NCI-H2196 treated with DMSO at 0.1 percent for 48 hours (cell line): ENCODE measurements around the gene STARD3.
"Not testable (repeated sequence)": the region's sequence is repeated elsewhere in the genome, so short reads cannot be mapped to it uniquely, and the experiment has no call there.

Experiments used
- DNase-seq: peaks from one replicate; lab custom pipeline; 2025; ENCODE audit not compliant: unreplicated experiment; lab: John Stamatoyannopoulos, UW

The STARD3 gene

DNA sequence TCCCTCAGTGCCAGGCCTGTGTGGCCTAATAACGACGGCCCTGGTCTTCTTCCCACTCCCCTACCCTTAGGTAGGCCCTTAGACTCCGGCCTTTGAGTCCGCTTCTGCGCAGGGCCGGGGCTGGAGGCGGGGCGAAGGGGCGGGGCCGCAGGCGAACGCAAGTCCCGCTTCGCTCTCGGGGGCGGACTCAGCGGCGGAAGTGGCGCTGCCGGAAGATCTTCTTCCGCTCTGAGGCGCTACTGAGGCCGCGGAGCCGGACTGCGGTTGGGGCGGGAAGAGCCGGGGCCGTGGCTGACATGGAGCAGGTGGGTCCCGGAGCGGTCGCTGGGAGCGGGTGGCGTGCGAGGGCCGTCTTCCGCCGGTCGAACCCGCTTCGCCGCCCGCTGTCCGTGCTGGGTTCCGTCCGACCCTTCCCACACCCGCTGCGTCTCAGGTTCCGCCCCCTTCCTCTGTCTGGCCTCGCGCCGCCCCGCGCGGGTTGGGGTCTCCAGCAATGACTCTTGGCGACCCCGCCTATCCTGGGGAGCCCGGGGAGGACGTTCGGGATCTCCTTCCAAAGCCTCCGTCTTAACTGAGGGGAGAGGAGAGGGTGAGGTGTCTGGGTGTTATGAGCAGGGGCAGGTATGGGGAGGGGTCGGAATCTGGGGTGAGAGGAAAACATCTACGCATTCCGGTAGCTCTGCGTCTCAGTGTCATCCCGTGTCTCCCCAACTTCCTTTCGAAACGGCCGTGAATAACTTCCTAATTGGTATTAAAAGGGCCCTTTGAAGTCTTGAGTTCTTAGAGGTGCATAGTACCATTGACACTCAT, at the start of gene STARD3:
STARD3 (plus strand) TSS at position 218 of the 810 bp plus-strand sequence. CDS start 16,388 bp downstream, outside the sequence.
- DNase-seq, result peak; percentile 29

DNA sequence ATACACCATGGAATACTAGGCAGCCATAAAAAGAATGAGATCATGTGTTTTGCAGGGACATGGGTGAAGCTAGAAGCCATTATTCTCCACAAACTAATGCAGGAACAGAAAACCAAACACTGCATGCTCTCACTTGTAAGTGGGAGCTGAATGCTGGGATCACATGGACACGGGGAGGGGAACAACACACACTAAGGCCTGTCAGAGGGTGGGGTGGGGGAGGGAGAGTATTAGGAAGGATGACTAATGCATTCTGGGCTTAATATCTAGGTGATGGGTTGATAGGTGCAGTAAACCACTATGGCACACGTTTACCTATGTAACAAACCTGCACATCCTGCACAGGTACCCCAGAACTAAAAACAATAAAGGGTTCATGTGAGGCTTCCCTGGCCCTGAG, 46.8 kb upstream of the STARD3 start:
- not testable (repeated sequence) for DNase-seq

DNA sequence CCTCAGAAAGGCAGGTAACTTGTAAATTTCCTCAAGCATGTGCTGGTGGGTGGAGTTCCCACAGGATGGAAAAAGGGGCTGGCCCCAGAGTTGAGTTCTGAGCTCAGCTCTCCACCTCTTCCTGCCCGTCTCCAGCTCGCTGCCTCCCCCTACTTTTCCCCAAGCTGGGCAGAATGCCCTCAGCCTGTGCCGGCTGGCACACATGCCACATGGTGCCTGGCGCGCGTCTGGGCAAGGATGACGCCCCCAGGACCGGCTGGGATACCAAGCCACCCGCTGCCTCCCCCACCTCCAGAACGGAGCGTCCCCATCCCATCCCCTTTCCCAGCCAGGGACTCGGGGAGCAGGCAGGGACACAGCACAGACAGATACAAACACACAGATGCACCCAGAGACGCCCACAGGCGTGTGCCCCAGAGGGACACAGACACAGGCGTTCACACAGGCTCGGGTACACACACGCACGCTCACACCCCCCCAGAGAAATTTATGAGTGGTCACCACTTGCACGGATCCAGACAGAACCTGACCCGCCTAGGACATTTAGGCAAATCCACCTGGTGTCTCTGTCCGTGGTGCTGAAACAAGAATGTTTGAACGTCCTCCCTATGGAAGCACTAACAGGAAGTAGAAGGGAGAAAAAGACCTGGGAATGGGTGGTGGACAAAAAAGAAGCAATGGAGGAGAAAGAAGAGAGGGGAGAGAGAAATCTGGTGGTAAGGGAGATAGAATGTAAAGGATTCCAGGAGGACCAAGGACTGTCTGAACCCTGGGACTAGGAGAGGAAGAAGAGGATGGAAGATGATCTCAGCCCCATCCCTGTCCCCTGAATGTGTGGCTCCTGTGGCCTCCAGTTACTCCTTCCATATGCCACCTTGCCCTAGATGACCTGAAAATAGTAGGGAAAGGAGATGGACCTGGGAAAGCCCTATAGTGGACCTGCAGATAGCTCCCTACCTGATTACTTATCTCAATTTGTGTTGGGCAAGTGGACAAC, 44.7 kb upstream of the STARD3 start:
- DNase-seq, result no peak

DNA sequence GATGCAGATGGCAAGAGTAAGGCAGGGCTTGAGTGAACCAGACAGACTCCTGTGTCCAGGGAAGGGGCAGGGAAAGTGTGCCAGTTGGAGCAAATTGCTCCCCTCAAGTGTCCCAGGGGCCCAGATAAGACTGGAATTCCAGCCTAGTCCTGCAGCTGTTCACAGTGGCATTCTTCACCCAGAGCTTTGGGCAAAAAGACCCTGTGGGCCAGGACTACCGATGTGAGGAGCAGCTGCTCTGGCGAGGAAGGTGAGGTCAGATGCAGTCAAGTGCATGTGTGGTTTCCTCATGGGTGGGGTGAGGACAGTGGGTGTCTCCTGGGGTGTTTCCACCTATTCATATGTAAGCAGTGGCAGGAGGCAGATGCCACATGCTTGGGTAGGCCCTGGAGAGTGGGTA, 43.6 kb upstream of the STARD3 start:
- DNase-seq, result no peak

DNA sequence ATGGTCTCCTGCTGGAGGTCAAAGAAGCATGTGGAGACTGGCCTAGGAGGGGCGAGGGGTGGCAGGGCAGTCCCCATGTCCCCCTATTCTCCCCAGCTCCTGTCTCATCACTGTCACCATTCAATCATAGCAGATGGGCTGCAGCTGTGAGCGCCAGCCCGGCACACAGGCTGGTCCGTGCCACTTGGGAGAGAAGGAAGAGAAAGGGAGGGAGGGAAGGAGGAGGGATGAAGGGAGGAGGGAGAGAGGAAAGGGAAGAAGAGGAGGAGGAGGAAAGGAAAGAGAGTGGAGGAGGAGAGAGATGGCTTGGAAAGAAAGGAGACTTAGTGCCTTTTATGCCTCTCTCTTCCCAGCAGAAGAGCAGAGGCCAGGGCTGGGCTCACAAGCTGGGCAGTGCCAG, 41.6 kb upstream of the STARD3 start:
- no peak for DNase-seq

DNA sequence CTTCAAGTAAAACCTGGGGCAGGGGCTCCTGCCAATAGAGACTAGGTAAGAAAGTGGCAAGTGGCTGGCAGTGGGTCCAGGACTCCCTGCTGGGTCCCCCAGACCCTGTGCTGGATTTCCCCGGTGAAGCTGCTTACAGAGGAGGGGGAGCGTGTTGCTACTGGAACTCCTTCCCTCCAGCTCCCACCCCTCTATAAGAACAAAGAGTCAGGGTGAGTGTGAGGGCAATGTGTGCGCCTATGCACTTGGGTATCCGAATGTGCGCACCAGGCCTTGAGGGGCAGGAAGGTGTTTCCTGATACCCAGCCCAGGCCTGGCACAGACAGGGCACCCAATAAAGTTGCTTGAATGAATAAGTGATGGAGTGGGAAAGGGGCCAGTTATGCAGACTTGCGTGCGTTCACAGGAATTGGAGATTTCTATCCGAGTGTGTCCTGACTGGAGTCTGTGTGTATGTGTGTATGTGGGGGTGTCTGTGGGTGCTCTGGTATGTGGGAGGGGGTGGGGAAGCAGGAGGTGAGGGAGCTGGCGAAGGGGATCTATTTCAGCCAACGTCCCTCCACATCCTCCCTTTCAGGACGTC, 40.9 kb upstream of the STARD3 start:
- DNase-seq, result no peak

DNA sequence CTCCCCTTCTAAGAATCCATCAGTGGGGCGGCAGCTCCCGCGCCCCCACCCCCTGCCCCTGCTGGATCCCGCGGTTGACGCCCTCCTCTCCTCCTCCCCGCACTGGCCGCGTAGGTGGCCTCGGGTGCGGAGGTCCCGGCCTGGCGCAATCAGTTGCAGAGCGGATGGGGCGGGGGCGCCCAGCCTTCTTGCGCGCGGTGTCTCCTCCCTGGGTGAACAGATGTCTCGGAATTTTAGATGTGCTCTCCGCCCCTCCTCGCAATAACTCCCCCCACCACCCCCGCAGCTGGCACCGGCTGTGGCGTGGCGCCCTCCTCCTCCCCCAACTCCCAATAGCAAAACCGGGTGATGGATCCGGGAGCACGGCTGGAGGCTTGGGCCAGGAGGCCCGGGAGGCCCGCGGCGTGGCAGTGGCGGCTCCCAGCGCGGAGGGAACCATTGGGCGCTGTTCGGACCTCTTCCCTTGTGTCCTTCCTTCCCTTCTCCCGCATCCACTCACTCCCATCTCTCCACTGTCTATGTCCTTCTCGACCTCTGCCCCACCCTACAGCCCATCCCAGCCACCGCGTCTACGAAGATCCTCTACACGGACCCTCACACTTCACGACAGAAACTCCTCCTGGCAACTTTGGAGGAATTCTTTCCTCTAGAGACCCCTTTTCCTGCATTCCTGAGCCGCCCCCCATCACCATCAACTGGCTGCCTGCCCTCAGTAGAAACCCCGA, 40.2 kb upstream of the STARD3 start:
- no peak for DNase-seq

DNA sequence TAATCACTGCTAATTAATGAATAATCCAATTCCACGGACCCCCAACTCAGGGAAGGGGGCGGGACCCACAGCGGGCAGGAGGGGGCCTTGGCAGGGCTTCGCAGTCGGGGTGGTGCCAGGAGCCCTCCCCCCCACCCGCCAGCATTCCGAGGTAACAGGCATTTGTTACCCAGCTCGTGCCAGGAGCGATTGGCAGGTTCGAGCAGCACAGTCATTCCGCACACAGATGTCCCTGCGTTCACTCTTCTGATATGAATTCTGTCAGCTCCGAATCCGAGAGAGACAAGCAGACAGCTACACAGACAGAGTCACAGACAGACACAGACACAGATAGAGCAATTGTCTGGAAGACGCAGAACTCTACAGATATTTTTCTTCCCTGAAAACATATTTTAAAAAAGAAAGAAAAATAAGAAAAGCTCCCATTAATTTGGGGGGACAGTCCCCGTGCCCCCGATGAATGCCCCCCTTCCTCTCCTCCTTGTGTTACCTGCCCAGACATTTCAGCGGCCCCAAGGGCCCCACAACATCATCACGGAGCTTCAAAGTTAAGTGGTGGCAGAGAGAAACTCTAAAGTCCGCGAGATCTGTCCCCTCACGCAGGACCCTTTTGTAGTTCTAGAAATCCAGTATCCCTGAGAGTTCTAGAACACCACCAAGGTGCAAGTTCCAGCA, 39.4 kb upstream of the STARD3 start:
- no peak for DNase-seq

DNA sequence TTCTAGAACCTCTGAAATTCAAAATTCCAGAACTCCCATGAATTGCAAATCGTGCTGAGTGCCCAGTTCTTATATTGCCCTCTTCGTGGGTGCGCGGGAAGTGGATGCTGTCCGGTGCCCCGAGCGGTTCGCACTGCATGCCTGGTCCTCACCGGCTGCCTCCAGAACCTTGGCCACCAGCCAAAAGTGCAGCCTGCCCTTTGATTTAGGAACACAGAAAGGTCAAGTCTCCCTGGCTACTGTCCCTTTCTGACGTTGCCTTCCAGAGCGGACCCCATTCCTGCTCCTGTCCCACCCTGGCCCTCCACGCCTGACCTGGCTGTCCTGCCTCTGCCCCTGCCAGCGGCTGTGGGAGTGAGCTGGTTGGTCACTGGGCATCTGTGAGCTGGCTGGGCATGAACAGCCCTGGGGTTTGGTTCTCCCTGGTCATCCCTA, 38.9 kb upstream of the STARD3 start:
- no peak for DNase-seq

DNA sequence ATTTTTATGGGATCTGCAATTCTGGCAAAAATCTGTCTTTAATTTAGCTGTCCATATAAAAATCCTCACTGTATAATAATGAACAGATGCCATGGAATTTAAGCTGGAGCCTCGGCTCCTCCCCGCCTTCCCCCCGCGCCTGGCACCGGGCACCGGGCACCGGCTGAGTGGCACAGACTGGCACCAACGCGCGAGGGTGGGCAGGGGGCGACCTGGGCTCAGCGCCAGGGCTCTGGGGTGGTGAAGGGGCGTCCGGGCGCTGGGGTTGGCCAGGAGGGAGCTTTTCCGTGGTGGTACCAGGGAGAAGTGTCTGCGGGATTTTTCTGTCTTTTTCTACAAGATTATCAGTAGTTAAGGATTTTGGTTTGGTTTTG, 38.3 kb upstream of the STARD3 start:
- no peak for DNase-seq

DNA sequence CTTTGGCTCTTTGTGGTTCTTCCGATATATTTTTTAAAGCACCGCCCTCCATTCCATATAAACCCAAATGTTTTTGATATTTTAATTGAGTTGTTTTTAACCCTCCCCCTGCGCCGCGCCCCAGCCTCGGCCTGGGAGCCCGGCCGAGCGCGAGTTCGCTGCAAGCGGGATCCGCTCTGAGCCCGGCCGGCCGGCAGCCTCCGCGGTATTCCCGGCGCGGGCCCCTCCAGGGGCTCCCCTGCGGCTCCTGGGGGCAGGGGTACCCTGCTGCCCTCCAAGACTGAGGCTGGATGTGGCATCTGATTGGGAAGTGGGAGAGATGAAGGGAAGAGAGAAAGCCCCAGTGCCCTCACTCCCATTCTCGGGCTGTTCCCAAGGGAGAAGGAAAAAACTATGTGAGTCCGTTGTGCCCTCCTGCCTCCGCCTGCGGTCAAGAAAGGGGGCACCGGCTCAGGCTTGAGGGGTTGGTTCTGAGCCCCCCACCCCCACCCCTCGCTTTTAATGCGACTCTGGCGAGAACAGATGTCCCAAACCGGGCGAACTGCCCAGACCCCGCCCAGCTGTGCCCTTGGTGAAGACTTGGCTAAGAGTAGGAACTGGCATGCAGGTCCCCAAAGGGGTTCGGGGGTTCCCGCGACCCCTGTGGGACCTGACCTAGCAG, 37.8 kb upstream of the STARD3 start:
- no peak for DNase-seq

DNA sequence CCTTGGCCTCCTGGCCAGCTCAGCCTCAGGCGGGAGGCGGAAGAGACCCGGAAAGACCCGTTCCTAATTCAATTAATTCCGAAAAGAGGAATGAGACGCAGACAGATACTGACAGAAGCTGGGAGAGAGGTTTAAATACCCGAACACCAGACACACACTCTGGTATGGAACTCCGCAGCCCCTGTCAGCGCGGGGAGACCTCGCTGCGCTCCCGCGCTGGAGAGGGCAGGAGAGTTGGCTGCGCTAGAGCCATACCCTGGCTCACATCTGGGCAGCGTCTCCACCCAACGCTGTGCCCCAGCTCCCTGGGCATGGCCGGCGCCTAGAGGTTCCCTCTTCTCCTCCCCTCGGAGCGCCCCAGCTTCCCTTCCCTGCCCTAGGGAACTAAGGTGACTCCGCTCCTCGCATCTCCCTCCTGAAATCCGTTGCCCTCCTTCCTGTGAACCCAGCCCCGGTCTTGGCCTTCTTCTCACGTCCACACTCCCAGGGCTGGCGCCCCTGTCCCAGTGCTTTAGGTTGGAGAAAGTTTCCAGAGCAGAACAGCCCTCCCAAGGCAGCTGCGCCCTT, 37.2 kb upstream of the STARD3 start:
- DNase-seq, result no peak

DNA sequence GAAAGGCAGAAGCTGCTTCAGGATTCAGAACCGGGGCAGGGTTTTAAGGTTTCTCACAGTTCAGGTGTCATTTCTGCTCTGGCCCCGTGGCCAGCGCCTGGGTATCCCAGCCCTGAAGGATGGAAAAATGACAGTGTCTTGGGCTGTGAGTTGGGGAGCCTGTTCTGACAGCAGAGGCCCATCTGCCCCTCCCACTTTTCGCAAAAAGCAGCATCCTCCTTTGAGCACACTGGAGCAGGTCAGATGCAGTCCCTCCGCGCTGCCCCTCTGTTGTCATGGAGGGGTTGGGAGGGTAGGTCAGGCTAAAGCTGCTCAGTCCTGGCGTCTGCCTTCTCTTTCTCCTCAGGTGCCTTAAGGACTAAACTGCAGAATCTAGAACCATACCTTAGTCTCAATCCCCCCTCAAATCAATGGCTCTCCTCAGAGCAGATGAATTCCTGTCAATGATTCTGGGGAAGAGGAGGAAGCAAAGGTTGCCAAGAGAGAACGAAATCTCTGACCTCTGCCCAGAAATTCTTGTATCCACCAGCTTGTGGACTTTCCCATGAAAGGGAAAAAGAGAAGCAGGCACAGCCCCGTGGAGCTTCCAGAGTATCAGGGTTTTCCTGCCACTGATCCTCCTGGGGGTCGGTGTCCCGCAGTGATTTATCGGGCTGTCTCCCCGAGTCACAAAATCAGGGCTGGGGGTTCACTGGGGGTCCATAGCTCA, 36.5 kb upstream of the STARD3 start:
- no peak for DNase-seq

DNA sequence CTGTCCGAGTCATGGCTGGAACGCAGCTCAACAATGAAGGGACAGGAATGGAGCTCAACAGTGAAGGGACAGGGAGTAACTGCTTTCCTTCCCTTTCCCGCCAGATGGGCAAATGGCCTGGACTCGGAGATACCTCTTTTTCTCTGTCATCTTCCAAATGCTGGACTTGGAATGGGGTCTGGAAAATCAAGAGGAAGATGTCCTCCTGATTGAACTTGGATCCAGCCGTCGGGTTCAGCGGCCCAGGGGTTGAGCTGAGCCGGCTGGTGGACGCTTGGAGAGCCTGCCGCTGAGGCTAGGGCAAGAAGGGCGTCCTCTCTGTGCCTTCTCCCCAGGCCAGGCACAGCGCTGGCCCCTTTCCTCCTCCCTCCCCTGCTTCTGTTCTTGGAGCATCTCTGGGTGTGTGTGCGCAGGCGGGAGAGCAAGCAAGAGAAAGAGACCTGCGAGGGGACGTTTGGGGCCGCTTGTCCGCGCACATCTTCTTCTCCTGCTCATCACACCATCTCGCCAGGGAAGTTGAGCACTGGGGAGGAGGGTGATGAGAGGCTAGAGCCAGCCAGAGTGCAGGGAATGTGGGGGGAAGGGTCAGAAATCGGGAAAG, 35.8 kb upstream of the STARD3 start:
- no peak for DNase-seq

DNA sequence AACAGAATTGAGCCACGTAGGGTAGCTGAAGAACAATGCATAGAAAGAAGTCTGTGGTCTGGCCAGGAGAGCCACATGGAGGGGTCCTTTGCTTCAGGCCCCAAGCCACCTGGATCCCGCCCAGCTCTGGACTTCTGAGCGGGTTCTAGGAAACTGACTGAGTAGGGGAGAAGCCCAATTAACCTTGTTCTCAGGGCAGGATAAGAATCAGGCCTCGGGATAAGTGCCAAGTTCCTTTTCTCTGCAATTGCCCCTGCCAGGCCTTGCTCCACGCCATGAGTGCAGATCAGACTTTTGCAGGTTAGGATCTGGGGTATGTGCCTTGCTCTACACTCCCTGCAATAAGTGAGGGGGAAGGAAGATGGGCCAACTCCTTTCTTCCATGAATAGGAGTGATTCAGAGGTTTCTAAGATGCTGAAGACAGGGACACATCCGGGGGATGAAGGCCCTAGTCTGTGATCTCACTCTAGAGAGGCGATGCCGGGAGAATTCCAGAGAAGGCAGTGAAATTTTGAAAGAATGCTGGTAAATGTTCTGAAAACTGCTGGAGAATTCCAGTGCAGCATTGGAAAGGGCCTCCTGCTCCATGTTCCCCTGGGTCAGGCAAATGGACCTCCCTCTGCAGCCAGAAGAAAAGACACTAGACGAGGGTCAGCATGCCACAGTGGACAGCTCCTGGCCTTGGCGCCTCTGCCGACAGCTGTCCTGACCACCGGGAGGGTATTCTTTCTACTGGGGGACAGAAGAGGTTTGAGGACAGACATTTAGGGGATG, 35.0 kb upstream of the STARD3 start:
- no peak for DNase-seq

DNA sequence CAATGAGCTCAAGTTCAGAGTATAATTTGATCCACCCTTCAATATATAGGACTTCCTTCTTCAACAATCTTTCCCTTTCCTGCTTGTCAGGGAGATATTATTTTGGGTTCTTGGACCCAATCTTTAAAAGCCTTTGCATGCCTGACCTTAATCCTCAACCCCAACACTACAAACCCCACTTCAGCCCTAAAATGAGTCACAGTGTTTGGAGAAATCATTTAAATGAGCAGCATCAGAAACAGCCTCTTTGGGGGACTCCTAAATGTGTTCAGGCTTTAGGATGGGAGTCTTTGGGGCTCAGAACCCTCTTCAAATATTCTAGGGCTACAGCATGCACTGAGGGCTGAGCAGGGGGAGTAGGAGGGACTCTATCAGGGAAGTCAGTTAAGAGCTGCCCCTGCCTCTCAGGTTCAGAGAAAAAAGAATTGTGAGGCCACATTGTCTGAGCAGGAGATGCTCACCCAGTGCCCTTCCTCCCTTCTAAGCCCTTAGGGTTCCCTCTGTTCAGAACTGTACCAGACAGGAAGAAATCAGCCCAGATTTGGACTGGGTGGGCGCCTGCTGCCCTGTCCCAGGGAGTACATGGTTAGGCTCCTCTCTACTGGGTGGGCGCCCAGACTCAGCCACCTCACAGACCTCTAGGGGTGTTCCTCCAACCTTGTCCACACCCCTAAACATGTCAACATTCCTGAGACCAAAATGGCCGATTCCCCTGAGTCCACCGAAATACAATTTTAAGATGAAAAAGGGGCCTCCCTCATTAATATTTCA, 34.2 kb upstream of the STARD3 start:
- DNase-seq, result no peak
